Measurements from ENCODE around the gene VSIG10.

Gene VSIG10

DNA sequence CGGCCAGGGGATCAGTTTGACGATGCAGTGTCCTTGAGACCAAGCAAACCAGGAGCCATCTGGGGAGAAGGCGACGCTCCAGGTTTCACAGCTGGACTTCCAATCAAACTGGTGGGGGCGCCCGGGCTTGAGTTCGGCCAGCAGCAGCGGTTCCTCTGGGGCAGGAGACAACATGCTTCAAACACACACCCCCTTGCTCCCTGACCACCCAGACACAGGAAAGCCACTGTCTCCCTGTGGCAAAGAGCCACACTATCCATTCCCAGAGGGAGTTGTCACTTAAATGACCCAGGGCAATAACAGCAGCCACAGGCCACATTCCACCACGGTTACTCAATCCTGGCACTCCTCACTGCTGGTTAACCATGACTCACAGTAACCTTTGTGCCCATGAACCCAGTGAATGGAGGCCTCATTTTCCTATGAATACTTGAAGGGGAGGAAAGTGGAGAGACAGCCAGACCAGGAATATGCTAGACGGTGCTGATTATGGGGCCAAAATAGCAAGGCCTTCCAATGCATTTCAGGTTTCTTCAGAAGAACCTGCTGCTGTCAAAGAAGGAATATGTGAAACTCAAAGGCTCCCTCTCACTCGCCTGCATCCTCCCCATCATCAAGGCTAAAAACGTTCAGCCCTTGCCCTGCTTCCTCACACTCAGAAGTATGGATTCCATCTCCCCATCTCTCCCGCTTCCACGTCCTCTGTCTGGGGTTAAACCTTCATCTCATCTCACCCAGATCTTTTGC lies 51.3 kb downstream of the VSIG10 start (continued):
- TF ChIP-seq, protein P1, sequence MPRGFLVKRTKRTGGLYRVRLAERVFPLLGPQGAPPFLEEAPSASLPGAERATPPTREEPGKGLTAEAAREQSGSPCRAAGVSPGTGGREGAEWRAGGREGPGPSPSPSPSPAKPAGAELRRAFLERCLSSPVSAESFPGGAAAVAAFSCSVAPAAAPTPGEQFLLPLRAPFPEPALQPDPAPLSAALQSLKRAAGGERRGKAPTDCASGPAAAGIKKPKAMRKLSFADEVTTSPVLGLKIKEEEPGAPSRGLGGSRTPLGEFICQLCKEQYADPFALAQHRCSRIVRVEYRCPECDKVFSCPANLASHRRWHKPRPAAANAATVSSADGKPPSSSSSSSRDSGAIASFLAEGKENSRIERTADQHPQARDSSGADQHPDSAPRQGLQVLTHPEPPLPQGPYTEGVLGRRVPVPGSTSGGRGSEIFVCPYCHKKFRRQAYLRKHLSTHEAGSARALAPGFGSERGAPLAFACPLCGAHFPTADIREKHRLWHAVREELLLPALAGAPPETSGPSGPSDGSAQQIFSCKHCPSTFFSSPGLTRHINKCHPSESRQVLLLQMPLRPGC (tag by site-specific recombination; IDR thresholded peaks at IDR 0.05), result peak; percentile 60; the same call in 1 of the 2 replicates
- TF ChIP-seq ZNF701 (tag by site-specific recombination; IDR thresholded peaks at IDR 0.05) (no peak), ZNF16 (tag by site-specific recombination; IDR thresholded peaks at IDR 0.05; ENCODE audit: low read depth) (no peak), ZNF626 (tag by site-specific recombination; IDR thresholded peaks at IDR 0.05) (no peak), ZNF19 (tag by site-specific recombination; IDR thresholded peaks at IDR 0.05; ENCODE audit: low read depth) (no peak), ZNF433 (tag by site-specific recombination; IDR thresholded peaks at IDR 0.05; ENCODE audit: low read depth) (no peak), ZFP69B (tag by site-specific recombination; IDR thresholded peaks at IDR 0.05) (no peak), ZNF274 (IDR thresholded peaks at IDR 0.05; ENCODE audit: low read length) (no peak), ZNF274 (tag by site-specific recombination; IDR thresholded peaks at IDR 0.05; ENCODE audit: borderline replicate concordance) (no peak), YY2 (tag by site-specific recombination; IDR thresholded peaks at IDR 0.05) (no peak), ZNF423 (tag by site-specific recombination; IDR thresholded peaks at IDR 0.05) (no peak), ZNF214 (tag by site-specific recombination; IDR thresholded peaks at IDR 0.05; ENCODE audit: borderline replicate concordance) (no peak), ZBTB8A (tag by site-specific recombination; IDR thresholded peaks at IDR 0.05) (no peak), ZNF660 (tag by site-specific recombination; IDR thresholded peaks at IDR 0.05) (peak; percentile 52; the same call in 1 of the 2 replicates), ZNF138 (tag by site-specific recombination; IDR thresholded peaks at IDR 0.05; ENCODE audit: borderline replicate concordance) (no peak), ZSCAN23 (tag by site-specific recombination; IDR thresholded peaks at IDR 0.05) (no peak), FEZF1 (tag by site-specific recombination; IDR thresholded peaks at IDR 0.05) (no peak), ZNF366 (tag by site-specific recombination; conservative IDR thresholded peaks at IDR 0.05) (peak; percentile 56), TCF7L2 (IDR thresholded peaks at IDR 0.05; ENCODE audit: borderline replicate concordance, low read depth, low read length) (no peak), KLF10 (tag by site-specific recombination; IDR thresholded peaks at IDR 0.05) (no peak), ZNF37A (tag by site-specific recombination; IDR thresholded peaks at IDR 0.05) (no peak)
- TF ChIP-seq, protein P2, sequence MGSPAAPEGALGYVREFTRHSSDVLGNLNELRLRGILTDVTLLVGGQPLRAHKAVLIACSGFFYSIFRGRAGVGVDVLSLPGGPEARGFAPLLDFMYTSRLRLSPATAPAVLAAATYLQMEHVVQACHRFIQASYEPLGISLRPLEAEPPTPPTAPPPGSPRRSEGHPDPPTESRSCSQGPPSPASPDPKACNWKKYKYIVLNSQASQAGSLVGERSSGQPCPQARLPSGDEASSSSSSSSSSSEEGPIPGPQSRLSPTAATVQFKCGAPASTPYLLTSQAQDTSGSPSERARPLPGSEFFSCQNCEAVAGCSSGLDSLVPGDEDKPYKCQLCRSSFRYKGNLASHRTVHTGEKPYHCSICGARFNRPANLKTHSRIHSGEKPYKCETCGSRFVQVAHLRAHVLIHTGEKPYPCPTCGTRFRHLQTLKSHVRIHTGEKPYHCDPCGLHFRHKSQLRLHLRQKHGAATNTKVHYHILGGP (tag by site-specific recombination; IDR thresholded peaks at IDR 0.05), result no peak
- TF ChIP-seq, protein P3, sequence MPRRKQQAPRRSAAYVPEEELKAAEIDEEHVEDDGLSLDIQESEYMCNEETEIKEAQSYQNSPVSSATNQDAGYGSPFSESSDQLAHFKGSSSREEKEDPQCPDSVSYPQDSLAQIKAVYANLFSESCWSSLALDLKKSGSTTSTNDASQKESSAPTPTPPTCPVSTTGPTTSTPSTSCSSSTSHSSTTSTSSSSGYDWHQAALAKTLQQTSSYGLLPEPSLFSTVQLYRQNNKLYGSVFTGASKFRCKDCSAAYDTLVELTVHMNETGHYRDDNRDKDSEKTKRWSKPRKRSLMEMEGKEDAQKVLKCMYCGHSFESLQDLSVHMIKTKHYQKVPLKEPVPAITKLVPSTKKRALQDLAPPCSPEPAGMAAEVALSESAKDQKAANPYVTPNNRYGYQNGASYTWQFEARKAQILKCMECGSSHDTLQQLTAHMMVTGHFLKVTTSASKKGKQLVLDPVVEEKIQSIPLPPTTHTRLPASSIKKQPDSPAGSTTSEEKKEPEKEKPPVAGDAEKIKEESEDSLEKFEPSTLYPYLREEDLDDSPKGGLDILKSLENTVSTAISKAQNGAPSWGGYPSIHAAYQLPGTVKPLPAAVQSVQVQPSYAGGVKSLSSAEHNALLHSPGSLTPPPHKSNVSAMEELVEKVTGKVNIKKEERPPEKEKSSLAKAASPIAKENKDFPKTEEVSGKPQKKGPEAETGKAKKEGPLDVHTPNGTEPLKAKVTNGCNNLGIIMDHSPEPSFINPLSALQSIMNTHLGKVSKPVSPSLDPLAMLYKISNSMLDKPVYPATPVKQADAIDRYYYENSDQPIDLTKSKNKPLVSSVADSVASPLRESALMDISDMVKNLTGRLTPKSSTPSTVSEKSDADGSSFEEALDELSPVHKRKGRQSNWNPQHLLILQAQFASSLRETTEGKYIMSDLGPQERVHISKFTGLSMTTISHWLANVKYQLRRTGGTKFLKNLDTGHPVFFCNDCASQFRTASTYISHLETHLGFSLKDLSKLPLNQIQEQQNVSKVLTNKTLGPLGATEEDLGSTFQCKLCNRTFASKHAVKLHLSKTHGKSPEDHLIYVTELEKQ (tag by site-specific recombination; IDR thresholded peaks at IDR 0.05; ENCODE audit: borderline replicate concordance), result no peak
- TF ChIP-seq, protein P4, sequence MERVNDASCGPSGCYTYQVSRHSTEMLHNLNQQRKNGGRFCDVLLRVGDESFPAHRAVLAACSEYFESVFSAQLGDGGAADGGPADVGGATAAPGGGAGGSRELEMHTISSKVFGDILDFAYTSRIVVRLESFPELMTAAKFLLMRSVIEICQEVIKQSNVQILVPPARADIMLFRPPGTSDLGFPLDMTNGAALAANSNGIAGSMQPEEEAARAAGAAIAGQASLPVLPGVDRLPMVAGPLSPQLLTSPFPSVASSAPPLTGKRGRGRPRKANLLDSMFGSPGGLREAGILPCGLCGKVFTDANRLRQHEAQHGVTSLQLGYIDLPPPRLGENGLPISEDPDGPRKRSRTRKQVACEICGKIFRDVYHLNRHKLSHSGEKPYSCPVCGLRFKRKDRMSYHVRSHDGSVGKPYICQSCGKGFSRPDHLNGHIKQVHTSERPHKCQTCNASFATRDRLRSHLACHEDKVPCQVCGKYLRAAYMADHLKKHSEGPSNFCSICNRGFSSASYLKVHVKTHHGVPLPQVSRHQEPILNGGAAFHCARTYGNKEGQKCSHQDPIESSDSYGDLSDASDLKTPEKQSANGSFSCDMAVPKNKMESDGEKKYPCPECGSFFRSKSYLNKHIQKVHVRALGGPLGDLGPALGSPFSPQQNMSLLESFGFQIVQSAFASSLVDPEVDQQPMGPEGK (tag by site-specific recombination; IDR thresholded peaks at IDR 0.05), result no peak
- TF ChIP-seq, protein P5, sequence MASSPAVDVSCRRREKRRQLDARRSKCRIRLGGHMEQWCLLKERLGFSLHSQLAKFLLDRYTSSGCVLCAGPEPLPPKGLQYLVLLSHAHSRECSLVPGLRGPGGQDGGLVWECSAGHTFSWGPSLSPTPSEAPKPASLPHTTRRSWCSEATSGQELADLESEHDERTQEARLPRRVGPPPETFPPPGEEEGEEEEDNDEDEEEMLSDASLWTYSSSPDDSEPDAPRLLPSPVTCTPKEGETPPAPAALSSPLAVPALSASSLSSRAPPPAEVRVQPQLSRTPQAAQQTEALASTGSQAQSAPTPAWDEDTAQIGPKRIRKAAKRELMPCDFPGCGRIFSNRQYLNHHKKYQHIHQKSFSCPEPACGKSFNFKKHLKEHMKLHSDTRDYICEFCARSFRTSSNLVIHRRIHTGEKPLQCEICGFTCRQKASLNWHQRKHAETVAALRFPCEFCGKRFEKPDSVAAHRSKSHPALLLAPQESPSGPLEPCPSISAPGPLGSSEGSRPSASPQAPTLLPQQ (tag by site-specific recombination; IDR thresholded peaks at IDR 0.05), result peak; percentile 35; the same call in 1 of the 2 replicates
- TF ChIP-seq, protein P6, sequence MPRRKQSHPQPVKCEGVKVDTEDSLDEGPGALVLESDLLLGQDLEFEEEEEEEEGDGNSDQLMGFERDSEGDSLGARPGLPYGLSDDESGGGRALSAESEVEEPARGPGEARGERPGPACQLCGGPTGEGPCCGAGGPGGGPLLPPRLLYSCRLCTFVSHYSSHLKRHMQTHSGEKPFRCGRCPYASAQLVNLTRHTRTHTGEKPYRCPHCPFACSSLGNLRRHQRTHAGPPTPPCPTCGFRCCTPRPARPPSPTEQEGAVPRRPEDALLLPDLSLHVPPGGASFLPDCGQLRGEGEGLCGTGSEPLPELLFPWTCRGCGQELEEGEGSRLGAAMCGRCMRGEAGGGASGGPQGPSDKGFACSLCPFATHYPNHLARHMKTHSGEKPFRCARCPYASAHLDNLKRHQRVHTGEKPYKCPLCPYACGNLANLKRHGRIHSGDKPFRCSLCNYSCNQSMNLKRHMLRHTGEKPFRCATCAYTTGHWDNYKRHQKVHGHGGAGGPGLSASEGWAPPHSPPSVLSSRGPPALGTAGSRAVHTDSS (tag by site-specific recombination; IDR thresholded peaks at IDR 0.05), result no peak
- TF ChIP-seq, protein P7, sequence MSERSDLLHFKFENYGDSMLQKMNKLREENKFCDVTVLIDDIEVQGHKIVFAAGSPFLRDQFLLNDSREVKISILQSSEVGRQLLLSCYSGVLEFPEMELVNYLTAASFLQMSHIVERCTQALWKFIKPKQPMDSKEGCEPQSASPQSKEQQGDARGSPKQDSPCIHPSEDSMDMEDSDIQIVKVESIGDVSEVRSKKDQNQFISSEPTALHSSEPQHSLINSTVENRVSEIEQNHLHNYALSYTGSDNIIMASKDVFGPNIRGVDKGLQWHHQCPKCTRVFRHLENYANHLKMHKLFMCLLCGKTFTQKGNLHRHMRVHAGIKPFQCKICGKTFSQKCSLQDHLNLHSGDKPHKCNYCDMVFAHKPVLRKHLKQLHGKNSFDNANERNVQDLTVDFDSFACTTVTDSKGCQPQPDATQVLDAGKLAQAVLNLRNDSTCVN (tag by site-specific recombination; optimal IDR thresholded peaks at IDR 0.05), result no peak
